ENCODE data around the gene LIN54.
A peak's percentile ranks its signal among the peaks of the same experiment; 100 is the strongest.
"Not testable (repeated sequence)": the region's sequence is repeated elsewhere in the genome, so short reads cannot be mapped to it uniquely, and the experiment has no call there.

Gene LIN54

GRCh38 chr4:83022724-83023450 is 12.3 kb upstream of the LIN54 start:
- H3K4me1 Mint-ChIP-seq (ENCODE audit: low read depth): peaks cover 8% of the 10 kb centered on the region
- no peaks in the 10 kb centered on the region for H3K27me3 Mint-ChIP-seq (ENCODE audit: low read depth)
- peaks cover 16% of the 10 kb centered on the region for H3K9me3 Mint-ChIP-seq
- H3K27ac Mint-ChIP-seq: no peak overlapping the region
- H3K4me3 Mint-ChIP-seq: no peak overlapping the region
- no peaks in the 10 kb centered on the region for H3K36me3 Mint-ChIP-seq (ENCODE audit: low read depth)

- H3K4me1 Mint-ChIP-seq (ENCODE audit: low read depth): peaks cover 8% of the 10 kb centered on the region
- no peak overlapping the region for H3K27ac Mint-ChIP-seq
- peaks cover 2% of the 10 kb centered on the region for H3K9me3 Mint-ChIP-seq
- no peaks in the 10 kb centered on the region for H3K27me3 Mint-ChIP-seq (ENCODE audit: low read depth)
- no peak overlapping the region for H3K4me3 Mint-ChIP-seq
- no peaks in the 10 kb centered on the region for H3K36me3 Mint-ChIP-seq (ENCODE audit: low read depth)
These were observed 9.3 kb upstream of the LIN54 start for GRCh38 chr4:83019794-83020494.

- H3K4me3 Mint-ChIP-seq: peak overlapping the region; percentile 92
- H3K27me3 Mint-ChIP-seq (ENCODE audit: low read depth): no peaks in the 10 kb centered on the region
- peaks cover 29% of the 10 kb centered on the region for H3K4me1 Mint-ChIP-seq (ENCODE audit: low read depth)
- H3K27ac Mint-ChIP-seq: no peak overlapping the region
- H3K9me3 Mint-ChIP-seq: no peaks in the 10 kb centered on the region
- peaks cover 4% of the 10 kb centered on the region for H3K36me3 Mint-ChIP-seq (ENCODE audit: low read depth)
These were observed 3.3 kb upstream of the LIN54 start for GRCh38 chr4:83013902-83014301.

DNA sequence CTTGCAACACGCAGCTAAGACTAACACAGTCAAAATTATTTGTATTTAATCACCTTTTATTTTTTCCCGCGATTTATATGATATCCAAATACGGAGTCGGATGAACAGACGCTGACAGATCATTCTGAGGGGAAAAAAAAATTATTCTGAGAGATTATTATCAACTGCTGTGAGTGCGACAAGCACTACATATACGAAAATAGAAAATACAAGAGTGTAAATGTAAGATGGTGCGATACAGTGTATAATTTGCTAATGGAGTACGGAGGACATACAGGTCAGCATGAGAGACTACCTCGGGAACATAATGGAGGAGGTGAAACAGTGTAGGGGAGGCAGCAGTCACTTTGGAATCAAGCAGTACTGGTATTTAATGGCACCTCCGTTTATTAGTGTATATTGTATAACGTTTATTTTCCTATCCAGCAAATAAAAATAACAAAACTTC is 2.8 kb upstream of the LIN54 start:
- peaks cover 4% of the 10 kb centered on the region for H3K36me3 Mint-ChIP-seq (ENCODE audit: low read depth)
- H3K9me3 Mint-ChIP-seq: no peaks in the 10 kb centered on the region
- H3K27ac Mint-ChIP-seq: peak overlapping the region; percentile 93
- H3K4me1 Mint-ChIP-seq (ENCODE audit: low read depth): peaks cover 30% of the 10 kb centered on the region
- no peaks in the 10 kb centered on the region for H3K27me3 Mint-ChIP-seq (ENCODE audit: low read depth)
- H3K4me3 Mint-ChIP-seq: peak overlapping the region; percentile 92

- Mint-ChIP-seq H3K27me3 (ENCODE audit: low read depth) (no peaks in the 10 kb centered on the region), H3K4me1 (ENCODE audit: low read depth) (peaks cover 33% of the 10 kb centered on the region), H3K27ac (peak overlapping the region; percentile 93), H3K4me3 (peak overlapping the region; percentile 92), H3K36me3 (ENCODE audit: low read depth) (peaks cover 4% of the 10 kb centered on the region), H3K9me3 (no peaks in the 10 kb centered on the region)
These were observed 2.2 kb upstream of the LIN54 start for GRCh38 chr4:83012687-83013419.

GRCh38 chr4:83012200-83012686 is 1.6 kb upstream of the LIN54 start:
- Mint-ChIP-seq H3K27me3 (ENCODE audit: low read depth) (no peaks in the 10 kb centered on the region), H3K4me3 (peak overlapping the region; percentile 94), H3K27ac (peak overlapping the region; percentile 96), H3K9me3 (no peaks in the 10 kb centered on the region), H3K4me1 (ENCODE audit: low read depth) (peaks cover 36% of the 10 kb centered on the region), H3K36me3 (ENCODE audit: low read depth) (peaks cover 4% of the 10 kb centered on the region)

- H3K4me3 Mint-ChIP-seq: peak overlapping the region; percentile 94
- peaks cover 4% of the 10 kb centered on the region for H3K36me3 Mint-ChIP-seq (ENCODE audit: low read depth)
- no peaks in the 10 kb centered on the region for H3K9me3 Mint-ChIP-seq
- H3K27me3 Mint-ChIP-seq (ENCODE audit: low read depth): no peaks in the 10 kb centered on the region
- H3K4me1 Mint-ChIP-seq (ENCODE audit: low read depth): peaks cover 36% of the 10 kb centered on the region
- H3K27ac Mint-ChIP-seq: peak overlapping the region; percentile 96
These were observed 1.1 kb upstream of the LIN54 start for GRCh38 chr4:83011689-83012199.

GRCh38 chr4:83010111-83010521 is 507 bp downstream of the LIN54 start:
- Mint-ChIP-seq H3K27me3 (ENCODE audit: low read depth) (no peaks in the 10 kb centered on the region), H3K27ac (peak overlapping the region; percentile 96), H3K9me3 (no peaks in the 10 kb centered on the region), H3K4me3 (peak overlapping the region; percentile 94), H3K36me3 (ENCODE audit: low read depth) (peaks cover 4% of the 10 kb centered on the region), H3K4me1 (ENCODE audit: low read depth) (peaks cover 42% of the 10 kb centered on the region)

DNA sequence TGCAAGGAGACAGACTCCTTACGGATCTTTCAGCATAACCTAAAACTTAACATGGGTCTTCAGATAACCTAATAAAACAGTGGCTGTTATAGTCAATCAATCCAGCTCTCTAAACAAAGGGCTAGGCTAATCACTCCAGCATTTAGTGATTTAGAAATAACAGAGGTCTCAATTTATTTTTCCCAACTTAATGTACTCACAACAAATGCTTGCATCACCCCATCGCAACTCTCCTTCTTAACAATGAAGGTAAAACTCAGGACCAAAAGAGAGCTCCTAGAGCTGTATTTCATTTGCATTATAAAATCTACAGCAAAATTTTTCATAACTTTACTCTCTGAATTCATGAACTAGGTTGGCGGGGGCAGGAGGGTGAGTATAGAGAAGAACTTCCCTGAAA is 1.1 kb downstream of the LIN54 start:
- Mint-ChIP-seq H3K4me3 (peak overlapping the region; percentile 94), H3K27me3 (ENCODE audit: low read depth) (no peaks in the 10 kb centered on the region), H3K27ac (peak overlapping the region; percentile 96), H3K36me3 (ENCODE audit: low read depth) (peaks cover 4% of the 10 kb centered on the region), H3K9me3 (no peaks in the 10 kb centered on the region), H3K4me1 (ENCODE audit: low read depth) (peaks cover 42% of the 10 kb centered on the region)

- not testable (repeated sequence) for H3K27me3 Mint-ChIP-seq (ENCODE audit: low read depth); H3K36me3 Mint-ChIP-seq (ENCODE audit: low read depth); H3K27ac Mint-ChIP-seq; H3K4me3 Mint-ChIP-seq; H3K9me3 Mint-ChIP-seq
- peaks cover 21% of the 10 kb centered on the region for H3K4me1 Mint-ChIP-seq (ENCODE audit: low read depth)
These were observed 7.4 kb downstream of the LIN54 start for GRCh38 chr4:83003044-83003791.

DNA sequence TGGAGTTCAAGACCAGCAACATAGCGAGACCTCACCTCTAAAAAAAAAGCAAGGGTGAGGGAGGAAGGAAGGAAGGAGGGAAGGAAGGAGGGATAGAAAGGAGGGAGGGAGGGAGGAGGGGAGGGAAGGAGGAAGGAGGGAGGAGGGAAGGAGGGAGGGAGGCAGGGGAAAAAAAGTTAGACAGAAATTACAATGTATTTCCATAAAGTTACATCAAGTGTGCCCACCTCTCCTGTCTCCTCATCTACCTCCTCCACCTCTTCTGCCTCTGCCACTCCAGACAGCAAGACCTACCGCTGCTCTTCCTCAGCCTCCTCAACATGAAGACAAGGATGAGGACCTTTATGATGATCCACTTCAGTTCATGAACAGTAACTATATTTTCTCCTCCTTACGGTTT is 8.3 kb downstream of the LIN54 start:
- Mint-ChIP-seq H3K36me3 (ENCODE audit: low read depth) (peaks cover 3% of the 10 kb centered on the region), H3K4me3 (no peak overlapping the region), H3K27me3 (ENCODE audit: low read depth) (no peaks in the 10 kb centered on the region), H3K9me3 (no peaks in the 10 kb centered on the region), H3K27ac (no peak overlapping the region), H3K4me1 (ENCODE audit: low read depth) (peaks cover 15% of the 10 kb centered on the region)

GRCh38 chr4:82998898-82999297 is 11.7 kb downstream of the LIN54 start:
- Mint-ChIP-seq H3K4me1 (ENCODE audit: low read depth) (peaks cover 12% of the 10 kb centered on the region), H3K27me3 (ENCODE audit: low read depth) (no peaks in the 10 kb centered on the region), H3K4me3 (no peak overlapping the region), H3K36me3 (ENCODE audit: low read depth) (peaks cover 6% of the 10 kb centered on the region), H3K9me3 (peaks cover 2% of the 10 kb centered on the region), H3K27ac (no peak overlapping the region)

DNA sequence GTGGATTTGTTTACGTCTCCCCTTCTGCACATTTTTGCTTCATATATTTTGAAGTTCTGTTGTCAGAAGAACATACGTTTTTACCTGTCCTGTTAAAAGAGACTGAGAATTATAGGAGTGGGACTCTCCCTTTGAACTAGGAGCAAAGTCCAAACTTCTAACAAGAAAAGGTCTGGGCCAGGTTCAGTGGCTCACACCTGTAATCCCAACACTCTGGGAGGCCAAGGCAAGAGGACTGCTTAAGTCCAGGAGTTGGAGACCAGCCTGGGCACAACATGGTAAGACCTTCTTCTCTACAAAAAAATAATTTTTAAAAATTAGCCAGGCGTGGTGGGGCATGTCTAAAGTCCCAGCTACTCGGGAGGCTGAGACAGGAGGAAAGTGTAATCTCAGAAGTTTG is 15.8 kb downstream of the LIN54 start:
- Mint-ChIP-seq H3K27me3 (ENCODE audit: low read depth) (no peaks in the 10 kb centered on the region), H3K4me1 (ENCODE audit: low read depth) (peaks cover 15% of the 10 kb centered on the region), H3K27ac (no peak overlapping the region), H3K4me3 (no peak overlapping the region), H3K36me3 (ENCODE audit: low read depth) (peaks cover 3% of the 10 kb centered on the region), H3K9me3 (peaks cover 2% of the 10 kb centered on the region)

All from T-helper 1 cell treated with Interleukin-12 subunit alpha and Interleukin-12 subunit beta and Interleukin-4 antibody, amounts not matched to agents 30 μg/mL and 1 μg/mL, for 36 hours (primary cell).